ENCODE measurements around the gene DHRS2.
"Not testable (repeated sequence)": the region's sequence is repeated elsewhere in the genome, so short reads cannot be mapped to it uniquely, and the experiment has no call there.

DHRS2 gene

DNA sequence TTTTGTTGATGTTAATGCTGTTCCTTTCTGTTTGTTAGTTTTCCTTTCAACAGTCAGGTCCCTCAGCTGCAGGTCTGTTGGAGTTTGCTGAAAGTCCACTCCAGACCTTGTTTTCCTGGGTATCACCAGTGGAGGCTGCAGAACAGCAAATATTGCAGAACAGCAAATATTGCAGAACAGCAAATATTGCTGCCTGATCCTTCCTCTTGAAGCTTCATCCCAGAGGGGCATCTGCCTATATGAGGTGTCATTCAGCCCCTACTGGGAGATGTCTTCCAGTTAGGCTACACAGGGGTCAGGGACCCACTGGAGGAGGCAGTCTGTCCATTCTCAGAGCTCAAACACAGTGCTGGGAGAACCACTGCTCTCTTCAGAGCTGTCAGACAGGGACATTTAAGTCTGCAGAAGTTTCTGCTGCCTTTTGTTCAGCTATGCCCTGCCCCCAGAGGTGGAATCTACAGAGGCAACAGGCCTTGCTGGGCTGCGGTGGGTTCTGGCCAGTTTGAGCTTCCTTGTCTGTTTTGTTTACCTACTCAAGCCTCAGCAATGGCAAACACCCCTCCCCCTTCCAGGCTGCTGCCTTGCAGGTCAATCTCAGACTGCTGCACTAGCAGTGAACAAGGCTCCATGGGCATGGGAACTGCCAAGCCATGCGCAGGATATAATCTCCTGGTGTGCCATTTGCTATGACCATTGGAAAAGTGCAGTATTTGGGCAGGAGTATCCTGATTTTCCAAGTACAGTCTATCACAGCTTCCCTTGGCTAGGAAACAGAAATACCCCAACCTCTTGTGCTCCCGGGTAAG, 53.7 kb downstream of the DHRS2 start:
- H3K36me3 ChIP-seq (replicated peaks); H3K4me3 ChIP-seq; H3K4me1 ChIP-seq; in situ Hi-C loops (cut with MboI; ENCODE audit: low sequenced_read_pairs); H3K9me3 ChIP-seq; DNase-seq (ENCODE audit: low spot score in 2 of 2); H3K27me3 ChIP-seq (ENCODE audit: low read depth): not testable (repeated sequence)

DNA sequence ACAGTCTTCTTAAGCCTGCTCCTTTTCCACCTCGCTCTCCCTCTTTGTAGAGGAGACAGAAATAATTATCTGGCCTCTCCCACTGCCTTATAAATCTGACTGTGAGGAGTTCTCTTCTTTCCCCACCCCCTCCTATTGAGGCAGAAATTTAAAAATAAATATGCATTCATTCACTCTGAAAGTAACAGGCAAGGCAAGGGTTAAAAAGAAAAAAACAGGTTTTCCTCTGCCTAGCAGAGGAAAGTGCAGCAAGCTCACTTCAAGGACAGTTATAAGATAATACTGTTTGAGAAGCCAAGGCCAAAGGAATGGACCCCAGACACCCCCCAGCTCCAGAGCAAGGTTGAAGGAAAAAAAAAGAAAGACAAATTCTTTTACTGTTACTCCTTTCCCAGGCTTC, 56.3 kb downstream of the DHRS2 start:
- in situ Hi-C loops (cut with MboI; ENCODE audit: low sequenced_read_pairs) = no loop called here
- H3K4me3 ChIP-seq = no peak overlapping the region
- H3K9me3 ChIP-seq = no peaks in the 10 kb centered on the region; the same call in 1 of the 2 replicates
- H3K4me1 ChIP-seq = no peaks in the 10 kb centered on the region
- DNase-seq (ENCODE audit: low spot score in 2 of 2) = no peak
- peaks cover 7% of the 10 kb centered on the region; the same call in 1 of the 2 replicates for H3K27me3 ChIP-seq (ENCODE audit: low read depth)
- H3K36me3 ChIP-seq (replicated peaks) = no peaks in the 10 kb centered on the region

DNA sequence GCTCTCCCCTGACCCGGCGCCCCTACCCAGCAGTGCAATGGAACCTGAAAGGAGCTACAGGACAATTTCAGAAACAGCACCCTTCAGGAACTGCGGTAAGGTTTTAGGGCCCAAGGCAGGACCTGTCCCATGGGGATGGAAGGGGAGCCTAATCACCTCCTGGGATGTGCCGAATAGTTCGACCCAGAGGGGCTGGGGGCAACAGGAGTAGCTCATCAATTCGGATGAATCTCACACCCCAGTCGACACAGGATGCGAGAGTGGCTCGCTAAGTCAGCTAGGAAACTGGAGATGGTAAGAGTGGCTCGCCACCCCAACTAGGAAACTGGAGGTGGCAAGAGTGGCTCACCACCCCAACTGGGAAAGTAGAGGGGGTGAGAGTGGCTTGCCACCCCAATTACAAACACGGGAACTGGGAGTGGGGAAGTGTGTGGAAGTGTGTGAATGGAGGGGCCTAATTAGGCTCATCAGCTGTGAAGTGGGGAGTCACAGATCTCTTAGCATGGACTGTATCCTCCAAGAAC, 57.1 kb downstream of the DHRS2 start:
- Histone ChIP-seq H3K9me3 (no peaks in the 10 kb centered on the region; the same call in 1 of the 2 replicates), H3K4me1 (no peaks in the 10 kb centered on the region), H3K4me3 (no peak overlapping the region), H3K27me3 (ENCODE audit: low read depth) (peaks cover 7% of the 10 kb centered on the region; the same call in 1 of the 2 replicates), H3K36me3 (replicated peaks) (no peaks in the 10 kb centered on the region)
- in situ Hi-C loops (cut with MboI; ENCODE audit: low sequenced_read_pairs) = no loop called here
- DNase-seq (ENCODE audit: low spot score in 2 of 2) = no peak

DNA sequence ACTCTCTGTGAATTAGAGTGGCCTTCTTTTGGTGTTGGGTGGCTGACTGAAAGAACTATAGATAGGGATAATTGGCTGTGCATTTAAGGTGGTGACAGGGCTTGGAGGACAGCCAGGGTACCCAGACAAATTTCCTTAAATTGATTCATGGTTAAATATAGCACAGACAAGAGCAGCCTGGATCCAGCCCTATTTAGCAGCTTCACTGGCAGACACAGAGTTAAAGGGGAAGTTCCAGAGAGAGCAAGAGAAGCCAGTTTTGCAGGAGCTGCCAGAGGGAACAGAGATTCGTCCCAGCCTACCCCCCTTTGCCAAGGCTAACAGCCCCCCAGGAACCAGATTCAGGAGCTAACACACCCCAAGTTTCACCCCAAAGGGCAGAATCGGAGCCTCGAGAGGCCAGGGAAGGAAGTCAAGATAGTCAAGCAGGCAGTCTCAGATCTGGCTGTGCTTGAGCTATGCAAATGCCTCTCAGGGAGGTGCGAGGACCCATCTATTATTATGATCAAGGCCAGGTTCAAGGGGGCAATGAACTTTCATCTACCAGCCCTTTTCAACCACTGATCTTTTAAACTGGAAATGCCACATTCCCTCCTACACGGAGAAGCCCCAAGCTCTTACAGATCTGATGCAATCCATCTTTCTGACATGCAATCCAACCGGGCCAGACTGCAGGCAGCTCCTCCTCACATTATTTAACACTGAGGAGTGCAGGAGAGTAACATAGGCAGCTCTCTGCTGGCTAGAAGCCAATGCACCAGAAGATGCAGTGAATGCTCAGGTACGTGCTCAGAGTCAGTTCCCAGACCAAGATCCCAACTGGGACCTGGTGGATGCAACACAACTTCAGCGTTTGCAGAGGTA, 58.2 kb downstream of the DHRS2 start:
- H3K27me3 ChIP-seq (ENCODE audit: low read depth) = peaks cover 7% of the 10 kb centered on the region; the same call in 1 of the 2 replicates
- no peaks in the 10 kb centered on the region for H3K4me1 ChIP-seq
- in situ Hi-C loops (cut with MboI; ENCODE audit: low sequenced_read_pairs) = no loop called here
- H3K36me3 ChIP-seq (replicated peaks) = no peaks in the 10 kb centered on the region
- H3K9me3 ChIP-seq = no peaks in the 10 kb centered on the region; the same call in 1 of the 2 replicates
- DNase-seq (ENCODE audit: low spot score in 2 of 2) = no peak
- no peak overlapping the region for H3K4me3 ChIP-seq
